Stimulated activated effector memory CD8-positive, alpha-beta T cell treated with anti-CD3 and anti-CD28 coated beads, Interleukin-12 subunit alpha, Interleukin-12 subunit beta, amount 100 ng/mL, for 72 hours (primary cell): ENCODE measurements around the gene KIF2C.
A peak's percentile ranks its signal among the peaks of the same experiment; 100 is the strongest.
"Not testable (repeated sequence)": the region's sequence is repeated elsewhere in the genome, so short reads cannot be mapped to it uniquely, and the experiment has no call there.

Source experiments
- ATAC-seq: fragments of 150-1000 bp; cut with Tn5 transposase; 2 replicates; pipeline ENCODE4 v1.10.0; 2021
- DNase-seq, 2 donors: peaks; one replicate each; pipeline ENCODE4 v3.0.0; 2021 to 2022; ENCODE audit warnings: low spot score in 2 of 2
- H3K27ac Mint-ChIP-seq: one replicate; pipeline ENCODE4 v1.8.0; 2022; ENCODE audit warnings: mild to moderate bottlenecking, mixed read lengths
- H3K36me3 Mint-ChIP-seq: one replicate; pipeline ENCODE4 v1.8.0; 2022; ENCODE audit warnings: mild to moderate bottlenecking, mixed read lengths
- H3K4me1 Mint-ChIP-seq: one replicate; pipeline ENCODE4 v1.8.0; 2022; ENCODE audit warnings: mixed read lengths
- H3K4me3 Mint-ChIP-seq: one replicate; pipeline ENCODE4 v1.8.0; 2022; ENCODE audit warnings: mild to moderate bottlenecking, mixed read lengths
- H3K9me3 Mint-ChIP-seq: one replicate; pipeline ENCODE4 v1.8.0; 2022; ENCODE audit warnings: mixed read lengths

Gene KIF2C

DNA sequence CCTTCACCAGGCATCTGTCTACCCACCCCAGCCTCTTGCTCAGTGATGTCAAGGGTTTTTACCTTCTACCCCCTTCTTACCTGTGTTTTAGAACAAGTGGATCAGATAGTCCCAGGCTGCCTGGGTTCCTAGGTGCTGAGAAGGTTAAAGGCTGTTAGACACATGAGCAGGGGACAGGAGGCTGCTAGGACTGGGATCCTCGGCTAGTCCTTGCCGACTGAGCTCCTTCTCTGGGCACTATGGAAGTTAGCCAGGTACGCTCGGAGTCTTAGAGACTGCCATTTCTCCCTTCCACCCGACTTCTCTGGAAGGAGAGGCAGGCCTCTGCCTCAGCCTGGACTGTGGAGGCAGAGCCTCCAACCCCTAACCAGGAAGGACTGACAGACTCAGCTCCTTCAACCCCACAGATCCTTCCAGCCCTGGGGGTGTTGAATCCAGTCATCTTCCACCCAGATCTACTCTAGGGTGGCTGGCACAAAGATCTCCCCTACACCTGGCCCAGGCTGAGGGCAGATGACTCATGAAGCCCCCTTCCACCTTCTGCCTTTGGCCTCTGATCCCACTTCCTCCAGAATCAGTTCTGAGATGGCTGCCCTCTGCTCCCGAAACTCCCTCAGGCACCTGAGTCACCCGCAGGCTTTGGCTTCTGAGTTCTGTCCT, 67.2 kb downstream of the KIF2C start, which contains the start of gene DYNLT4:
Gene DYNLT4 (minus strand): TSS at position 648 of the 660 bp plus-strand sequence. CDS start 683 bp downstream, outside the sequence.
- Mint-ChIP-seq H3K36me3 (peaks cover 85% of the 10 kb centered on the region), H3K4me3 (peak within 1 kb of the TSS; percentile 89), H3K4me1 (peaks cover 90% of the 10 kb centered on the region), H3K27ac (peak within 1 kb of the TSS; percentile 100), H3K9me3 (no peaks in the 10 kb centered on the region)
- ATAC-seq = peak; percentile 3
- no peak for DNase-seq

DNA sequence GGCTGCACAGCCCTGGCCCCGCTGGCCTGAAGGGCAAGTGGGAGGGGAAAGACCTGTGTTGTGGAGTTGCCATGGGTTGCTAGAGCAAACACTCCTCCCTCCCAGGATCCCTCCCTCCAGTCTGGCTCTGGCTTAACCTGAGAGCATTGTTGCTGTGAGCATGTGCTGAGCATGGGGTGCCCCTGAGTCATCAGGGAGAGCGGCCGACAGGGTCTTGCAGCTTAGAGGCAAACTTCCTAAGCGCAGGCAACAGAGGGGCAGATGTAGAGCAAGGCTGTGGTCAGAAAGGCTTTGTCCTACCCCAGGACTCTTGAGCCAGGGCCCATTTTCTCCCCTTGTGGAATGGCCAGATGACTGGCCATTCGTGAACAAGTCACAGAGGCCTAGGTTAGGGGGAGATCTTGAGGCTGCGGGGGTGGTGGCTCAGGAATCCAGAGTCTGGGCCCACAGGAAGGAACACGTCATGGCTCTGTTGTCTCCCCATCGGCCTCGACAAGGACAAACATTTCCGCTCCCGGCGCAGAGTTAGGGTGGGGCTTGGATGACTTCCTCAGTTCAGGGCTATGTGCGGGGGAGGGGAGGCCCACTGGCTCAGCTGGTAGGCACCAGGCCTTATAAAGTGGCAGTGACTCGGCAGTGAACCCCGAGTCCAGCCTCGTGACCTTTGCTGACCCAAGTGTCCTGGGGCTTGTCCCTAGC, 67.9 kb downstream of the KIF2C start:
- Mint-ChIP-seq H3K4me1 (peaks cover 90% of the 10 kb centered on the region), H3K27ac (peak overlapping the region; percentile 100), H3K4me3 (peak overlapping the region; percentile 89), H3K9me3 (no peaks in the 10 kb centered on the region), H3K36me3 (peaks cover 84% of the 10 kb centered on the region)
- ATAC-seq = peak; percentile 77
- peak; percentile 60 to 90 for DNase-seq

DNA sequence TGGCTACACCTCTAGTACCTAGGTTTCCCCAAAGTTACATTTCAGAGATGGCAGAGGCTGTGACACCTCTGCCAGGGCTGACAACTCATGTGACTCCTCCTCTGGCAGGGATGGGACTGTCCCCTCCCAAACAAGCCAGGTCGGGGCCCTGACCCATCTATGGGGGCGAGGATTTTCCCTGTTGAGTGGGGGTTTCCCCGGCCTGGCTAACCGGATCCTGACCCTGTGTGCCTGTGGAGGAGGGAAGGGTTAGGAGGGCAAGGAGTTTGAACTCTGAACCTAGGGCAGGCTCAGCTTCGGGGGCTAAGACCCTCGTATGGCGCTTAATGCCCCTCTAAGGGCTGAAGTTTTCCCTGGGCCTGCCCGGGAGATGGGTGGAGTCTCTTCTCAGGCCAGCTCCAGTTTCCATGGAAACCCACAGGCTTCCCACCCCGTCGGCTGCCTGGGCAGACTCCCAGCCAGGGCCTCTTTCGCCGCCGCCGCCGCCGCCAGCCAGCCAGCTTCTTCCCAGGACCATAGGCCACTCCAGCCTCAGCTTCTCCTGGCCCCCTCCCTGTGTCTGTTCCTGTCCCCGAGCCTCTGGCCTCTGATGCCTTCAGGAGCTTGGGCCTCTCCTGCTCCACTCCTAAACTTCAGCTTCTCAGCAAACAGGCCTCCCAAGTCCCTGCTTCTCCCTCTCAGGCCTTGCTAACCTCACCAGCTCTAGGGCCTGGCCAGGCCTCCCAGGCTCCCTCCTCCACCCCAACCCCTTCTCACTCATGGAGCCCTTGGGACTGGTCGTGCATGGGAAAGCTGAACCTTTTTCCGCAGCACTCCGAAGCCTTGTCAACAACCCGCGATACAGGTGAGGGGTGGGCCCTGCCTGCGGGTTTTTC, 68.7 kb downstream of the KIF2C start, which contains the start of gene BTBD19:
Gene BTBD19 (plus strand): TSS at position 461 of the 875 bp plus-strand sequence. CDS start 298 bp downstream, at position 759.
- DNase-seq = peak; percentile 54 to 72
- H3K9me3 Mint-ChIP-seq = no peaks in the 10 kb centered on the region
- peaks cover 81% of the 10 kb centered on the region for H3K36me3 Mint-ChIP-seq
- H3K27ac Mint-ChIP-seq = peak within 1 kb of the TSS; percentile 100
- ATAC-seq = peak; percentile 65
- peak within 1 kb of the TSS; percentile 89 for H3K4me3 Mint-ChIP-seq
- peaks cover 87% of the 10 kb centered on the region for H3K4me1 Mint-ChIP-seq

DNA sequence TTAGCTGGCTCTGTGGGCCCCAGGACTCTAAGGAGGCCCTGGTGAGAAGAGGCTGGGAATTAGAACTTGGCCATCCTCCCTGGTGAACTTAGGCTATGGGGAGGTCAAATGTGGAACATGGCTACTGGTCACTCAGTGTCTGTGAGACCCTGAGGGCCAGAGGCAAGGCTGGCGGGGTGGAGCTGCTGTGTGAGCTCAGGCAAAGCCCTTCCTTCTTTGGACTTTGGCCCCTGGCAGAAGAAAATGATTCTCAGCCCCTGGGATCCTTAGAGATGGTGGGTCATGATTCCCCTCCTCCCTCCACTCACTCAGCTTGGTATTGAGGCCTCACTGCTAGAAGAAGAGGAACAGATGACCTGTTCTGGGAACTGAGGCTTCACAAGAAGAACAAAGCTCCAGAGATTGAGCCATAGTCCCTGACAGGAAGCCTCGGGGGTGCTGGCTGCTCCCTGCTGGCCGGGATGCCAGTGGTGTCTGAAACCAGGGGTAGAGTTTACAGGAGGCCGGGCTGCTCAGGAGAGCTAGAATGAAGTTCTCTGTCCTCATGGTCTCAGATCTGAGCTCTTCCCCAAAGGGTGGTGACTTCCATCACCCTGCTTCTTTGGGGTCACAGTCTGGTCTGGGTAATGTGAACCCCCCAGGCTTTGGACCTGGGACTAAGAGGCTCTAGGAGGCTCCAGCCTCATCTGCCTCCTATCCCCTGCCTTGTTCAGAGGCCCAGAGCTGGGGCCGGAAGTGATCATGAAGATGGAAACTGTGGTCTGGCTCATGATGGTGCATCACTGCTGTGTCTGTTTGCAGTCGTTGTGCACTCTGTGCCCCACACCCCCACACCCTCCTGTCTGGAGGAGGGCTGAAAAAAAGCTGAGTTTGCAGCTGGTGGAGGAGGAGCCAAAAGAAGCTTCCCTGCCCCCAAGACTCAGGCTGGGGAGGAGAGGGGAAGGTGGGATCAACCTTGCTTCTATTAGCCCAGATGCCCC, 69.6 kb downstream of the KIF2C start:
- peak overlapping the region; percentile 100 for H3K27ac Mint-ChIP-seq
- ATAC-seq (peak; percentile 77), DNase-seq (peak; percentile 65 to 89)
- peaks cover 79% of the 10 kb centered on the region for H3K36me3 Mint-ChIP-seq
- H3K4me3 Mint-ChIP-seq = peak overlapping the region; percentile 89
- no peaks in the 10 kb centered on the region for H3K9me3 Mint-ChIP-seq
- H3K4me1 Mint-ChIP-seq = peaks cover 84% of the 10 kb centered on the region

DNA sequence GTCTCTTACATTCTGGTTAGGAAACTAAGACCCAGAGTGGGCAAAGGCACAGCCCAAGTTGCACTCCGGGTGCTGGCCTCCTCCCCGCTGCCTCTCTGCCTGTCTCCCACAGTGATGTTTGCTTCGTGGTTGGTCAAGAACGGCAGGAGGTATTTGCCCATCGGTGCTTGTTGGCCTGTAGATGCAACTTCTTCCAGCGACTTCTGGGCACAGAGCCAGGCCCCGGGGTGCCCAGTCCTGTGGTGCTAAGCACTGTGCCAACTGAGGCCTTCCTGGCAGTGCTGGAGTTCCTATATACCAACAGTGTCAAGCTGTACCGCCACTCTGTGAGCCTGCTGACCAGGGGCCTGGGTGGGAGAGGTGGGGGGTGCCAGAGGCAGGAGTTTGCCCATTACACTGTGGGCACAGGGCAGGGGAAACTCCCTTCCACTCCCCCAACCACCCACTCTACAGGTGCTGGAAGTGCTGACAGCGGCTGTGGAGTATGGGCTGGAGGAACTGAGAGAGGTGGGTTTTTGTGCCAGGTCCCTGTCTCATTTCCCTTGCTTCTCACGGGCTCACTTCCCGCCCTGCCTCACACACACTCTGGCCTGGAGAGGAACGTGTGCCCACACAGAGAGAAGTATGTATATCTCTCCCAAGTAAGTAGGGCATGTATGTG, 70.6 kb downstream of the KIF2C start:
- Mint-ChIP-seq H3K27ac (peak overlapping the region; percentile 100), H3K9me3 (no peaks in the 10 kb centered on the region), H3K4me1 (peaks cover 85% of the 10 kb centered on the region), H3K36me3 (peaks cover 79% of the 10 kb centered on the region), H3K4me3 (peak overlapping the region; percentile 89)
- no peak for ATAC-seq
- no peak for DNase-seq

DNA sequence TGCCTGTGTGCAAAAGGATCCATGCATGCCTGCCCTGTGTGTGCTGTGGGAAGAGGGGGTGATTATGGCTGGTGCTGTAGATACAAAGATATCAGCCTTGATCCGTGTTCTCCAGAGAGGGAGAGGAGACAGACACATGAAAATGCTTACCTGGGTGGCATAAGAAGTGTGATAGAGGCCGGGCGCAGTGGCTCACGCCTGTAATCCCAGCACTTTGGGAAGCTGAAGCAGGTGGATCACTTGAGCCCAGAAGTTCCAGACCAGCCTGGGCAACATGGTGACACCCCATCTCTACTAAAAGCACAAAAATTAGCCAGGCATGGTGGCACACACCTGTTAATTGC, 71.1 kb downstream of the KIF2C start:
- ATAC-seq = not testable (repeated sequence)
- H3K4me3 Mint-ChIP-seq = peak overlapping the region; percentile 89

DNA sequence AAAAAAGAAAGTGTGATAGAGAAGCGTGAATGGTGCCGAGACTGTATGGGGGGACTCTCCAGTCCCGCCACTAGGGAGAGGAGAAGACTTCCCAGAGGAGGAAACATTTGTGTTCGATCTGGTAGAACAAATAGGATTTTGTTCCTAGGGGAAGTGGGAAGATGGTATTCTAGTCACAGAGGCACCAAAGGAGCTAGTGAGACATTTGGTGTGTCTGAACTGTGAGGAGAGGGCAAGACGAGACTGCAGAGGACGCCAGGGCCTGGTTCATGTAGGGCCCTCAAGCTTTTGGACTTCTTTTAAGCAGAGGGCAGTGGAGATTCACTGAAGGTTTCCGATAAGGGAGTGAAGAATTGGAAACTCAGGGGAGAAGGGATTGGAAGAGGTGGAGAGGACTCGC, 71.6 kb downstream of the KIF2C start:
- Mint-ChIP-seq H3K36me3 (peaks cover 79% of the 10 kb centered on the region), H3K4me3 (peak overlapping the region; percentile 89), H3K9me3 (no peaks in the 10 kb centered on the region), H3K4me1 (peaks cover 84% of the 10 kb centered on the region), H3K27ac (peak overlapping the region; percentile 100)
- ATAC-seq (no peak), DNase-seq (no peak)

More for the DNA sequence above, 71.1 kb downstream of the KIF2C start:
- H3K9me3 Mint-ChIP-seq, DNase-seq: not testable (repeated sequence)
- Mint-ChIP-seq H3K36me3 (peaks cover 79% of the 10 kb centered on the region), H3K4me1 (peaks cover 84% of the 10 kb centered on the region), H3K27ac (peak overlapping the region; percentile 100)

DNA sequence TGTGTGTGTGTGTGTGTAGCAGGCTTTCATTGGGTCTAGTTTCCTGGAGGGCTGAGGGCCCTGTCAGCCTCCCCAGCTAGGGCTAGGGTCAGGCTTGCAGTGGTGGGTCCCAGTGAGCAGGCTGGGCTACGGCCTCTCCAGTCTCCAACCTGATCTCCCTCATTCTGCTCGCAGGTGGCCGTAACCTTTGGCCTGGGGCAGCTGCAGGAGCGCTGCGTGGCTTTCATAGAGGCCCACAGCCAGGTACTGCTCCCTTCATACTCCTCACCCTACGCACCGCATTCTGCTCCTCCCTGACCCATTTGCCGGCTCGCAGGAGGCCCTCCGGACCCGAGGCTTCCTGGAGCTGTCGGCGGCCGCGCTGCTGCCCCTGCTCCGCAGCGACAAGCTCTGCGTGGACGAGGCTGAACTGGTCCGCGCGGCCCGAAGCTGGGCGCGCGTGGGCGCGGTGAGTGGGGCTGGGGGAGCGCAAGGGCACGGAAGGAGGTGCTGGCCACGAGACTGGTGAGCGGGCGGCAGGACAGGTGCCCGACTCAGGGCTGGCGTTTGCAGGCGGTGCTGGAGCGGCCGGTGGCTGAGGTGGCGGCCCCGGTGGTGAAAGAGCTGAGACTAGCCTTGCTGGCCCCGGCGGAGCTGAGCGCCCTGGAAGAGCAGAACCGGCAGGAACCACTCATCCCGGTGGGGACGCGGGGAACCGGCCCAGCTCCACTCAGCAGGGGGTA, 73.3 kb downstream of the KIF2C start:
- DNase-seq = no peak
- Mint-ChIP-seq H3K36me3 (peaks cover 66% of the 10 kb centered on the region), H3K4me3 (peak overlapping the region; percentile 89), H3K27ac (peak overlapping the region; percentile 98), H3K9me3 (no peaks in the 10 kb centered on the region), H3K4me1 (peaks cover 78% of the 10 kb centered on the region)
- no peak for ATAC-seq

DNA sequence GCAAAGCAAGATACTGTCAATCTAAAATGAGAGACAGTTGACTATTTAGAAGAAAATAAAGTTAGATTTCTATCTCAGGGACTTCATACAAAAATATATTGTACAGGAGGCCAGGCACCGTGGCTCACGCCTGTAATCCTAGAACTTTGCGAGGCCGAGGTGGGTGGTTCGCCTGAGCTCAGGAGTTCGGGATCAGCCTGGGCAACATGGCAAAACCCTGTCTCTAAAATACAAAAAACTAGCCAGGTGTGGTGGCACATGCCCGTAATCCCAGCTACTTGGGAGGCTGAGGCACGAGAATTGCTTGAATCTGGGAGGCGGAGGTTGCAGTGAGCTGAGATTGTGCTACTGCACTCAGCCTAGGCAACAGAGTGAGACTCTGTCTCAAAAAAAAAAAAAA, 76.3 kb downstream of the KIF2C start:
- peak overlapping the region; percentile 89 for H3K4me3 Mint-ChIP-seq

DNA sequence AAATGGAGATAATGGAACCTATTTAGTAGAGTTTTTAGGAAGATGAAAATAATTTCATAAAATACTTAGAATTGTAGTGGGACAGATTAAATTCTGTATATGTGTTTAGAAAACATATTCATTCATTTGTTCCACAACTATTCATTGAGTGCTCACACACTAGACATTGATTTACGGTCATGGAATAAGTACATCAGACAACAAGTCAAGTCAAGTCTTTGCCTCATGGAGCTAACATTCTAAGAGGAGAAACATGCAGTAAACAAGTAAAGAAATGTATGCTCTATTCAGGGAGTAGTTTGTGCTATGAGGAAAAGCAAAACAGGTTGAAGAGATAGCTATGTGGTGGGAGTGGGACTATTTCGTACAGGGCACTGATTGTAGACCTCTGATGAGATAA, 77.7 kb downstream of the KIF2C start:
- Mint-ChIP-seq H3K9me3 (no peaks in the 10 kb centered on the region), H3K4me3 (no peak overlapping the region), H3K27ac (peak overlapping the region; percentile 100), H3K4me1 (peaks cover 72% of the 10 kb centered on the region), H3K36me3 (peaks cover 58% of the 10 kb centered on the region)
- no peak for DNase-seq
- ATAC-seq = no peak

More for the DNA sequence above, 76.3 kb downstream of the KIF2C start:
- H3K36me3 Mint-ChIP-seq = peaks cover 62% of the 10 kb centered on the region
- H3K27ac Mint-ChIP-seq = peak overlapping the region; percentile 98
- not testable (repeated sequence) for ATAC-seq, H3K9me3 Mint-ChIP-seq, DNase-seq
- peaks cover 78% of the 10 kb centered on the region for H3K4me1 Mint-ChIP-seq
